ENCODE results near the gene SHC1. TPM values are rescaled to one million over a fixed set of nuclear protein-coding genes. Genes with fewer than 3 reads are reported as not detected.

Gene SHC1
- total and polyA plus RNA-seq, 2 donors (not counting 1 experiment from before 2014, with no cell fraction given), result 50.1 to 61.4 TPM

DNA sequence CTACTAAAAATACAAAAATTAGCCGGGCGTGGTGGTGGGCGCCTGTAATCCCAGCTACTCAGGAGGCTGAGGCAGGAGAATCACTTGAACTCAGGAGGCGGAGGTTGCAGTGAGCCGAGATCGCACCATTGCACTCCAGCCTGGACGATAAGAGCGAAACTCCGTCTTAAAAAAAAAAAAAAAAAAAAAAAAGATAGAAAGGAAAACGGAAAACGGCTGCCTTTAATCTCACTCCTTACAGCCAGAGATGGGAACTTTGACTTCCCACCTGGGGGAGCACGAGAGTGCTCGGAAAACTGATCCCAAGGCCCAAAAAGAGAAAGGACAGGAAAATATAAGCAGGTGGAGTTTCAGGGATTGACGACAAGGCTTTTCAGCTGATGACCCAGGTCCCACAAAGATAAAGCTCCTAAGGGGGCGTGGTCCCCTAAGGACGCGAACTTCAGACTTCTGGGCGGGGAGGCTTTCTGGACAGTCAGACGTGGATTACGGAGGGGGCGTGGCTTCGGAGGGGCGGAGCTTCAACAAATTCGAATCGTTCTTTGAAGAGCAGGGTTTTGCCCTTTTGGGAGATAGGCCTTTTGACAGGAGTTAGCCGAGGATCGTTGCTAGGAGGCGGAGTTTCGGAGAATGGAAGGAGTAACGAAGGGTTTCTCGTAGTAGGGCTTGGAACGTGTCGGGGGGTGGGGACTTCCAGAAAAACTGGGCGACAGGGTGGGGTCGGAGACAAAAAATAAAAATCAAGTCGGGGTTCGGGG, 3.0 kb upstream of the SHC1 start:
- H3K4me1 ChIP-seq (ENCODE audit: control insufficient read depth in 2 of 2, insufficient read depth in 2 of 2, low read length in 2 of 2), result peaks cover 22 to 44% of the 10 kb centered on the region in 2 donors
- H3K4me1 Mint-ChIP-seq, result peaks cover 30% of the 10 kb centered on the region
- H3K27ac ChIP-seq (ENCODE audit: low read length in 2 of 2), result peak overlapping the region; percentile 90 to 94
- peak overlapping the region; percentile 86 for H3K9ac ChIP-seq (ENCODE audit: low read length)
- TF ChIP-seq, protein P1, sequence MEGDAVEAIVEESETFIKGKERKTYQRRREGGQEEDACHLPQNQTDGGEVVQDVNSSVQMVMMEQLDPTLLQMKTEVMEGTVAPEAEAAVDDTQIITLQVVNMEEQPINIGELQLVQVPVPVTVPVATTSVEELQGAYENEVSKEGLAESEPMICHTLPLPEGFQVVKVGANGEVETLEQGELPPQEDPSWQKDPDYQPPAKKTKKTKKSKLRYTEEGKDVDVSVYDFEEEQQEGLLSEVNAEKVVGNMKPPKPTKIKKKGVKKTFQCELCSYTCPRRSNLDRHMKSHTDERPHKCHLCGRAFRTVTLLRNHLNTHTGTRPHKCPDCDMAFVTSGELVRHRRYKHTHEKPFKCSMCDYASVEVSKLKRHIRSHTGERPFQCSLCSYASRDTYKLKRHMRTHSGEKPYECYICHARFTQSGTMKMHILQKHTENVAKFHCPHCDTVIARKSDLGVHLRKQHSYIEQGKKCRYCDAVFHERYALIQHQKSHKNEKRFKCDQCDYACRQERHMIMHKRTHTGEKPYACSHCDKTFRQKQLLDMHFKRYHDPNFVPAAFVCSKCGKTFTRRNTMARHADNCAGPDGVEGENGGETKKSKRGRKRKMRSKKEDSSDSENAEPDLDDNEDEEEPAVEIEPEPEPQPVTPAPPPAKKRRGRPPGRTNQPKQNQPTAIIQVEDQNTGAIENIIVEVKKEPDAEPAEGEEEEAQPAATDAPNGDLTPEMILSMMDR (IDR thresholded peaks at IDR 0.05), result no peak
- no peak for TF ChIP-seq EZH2 (IDR thresholded peaks at IDR 0.05; ENCODE audit: borderline replicate concordance, insufficient read depth, low read depth, low read length, poor library complexity, severe bottlenecking)
- peaks cover 67% of the 10 kb centered on the region for H3K79me2 ChIP-seq (ENCODE audit: control insufficient read depth, insufficient read depth, low read length)
- intact Hi-C loops (cut with micrococcal nuclease), result loop anchor here (1.0 to 5.0 kb wide), 5 partner anchors 12 to 199 kb away; partner anchors contain the start of genes KRTCAP2, PYGO2 and TRIM46
- H3K4me3 Mint-ChIP-seq, result no peak overlapping the region
- H4K20me1 ChIP-seq (ENCODE audit: control insufficient read depth, insufficient read depth, low read length, poor library complexity, severe bottlenecking), result peaks cover 39% of the 10 kb centered on the region
- H3K27me3 ChIP-seq (replicated peaks in 1 of 4; ENCODE audit: control extremely low read depth in 1 of 4, control insufficient read depth in 3 of 4, insufficient read depth in 4 of 4, low read length in 3 of 4), result no peaks in the 10 kb centered on the region
- 1% methylated on average over 25 of the region's 37 CpGs for WGBS (ENCODE audit: insufficient coverage)
- H3K27me3 Mint-ChIP-seq, result no peaks in the 10 kb centered on the region
- peak; percentile 18 for ATAC-seq (ENCODE audit: low read depth)
- H3K9me3 ChIP-seq (ENCODE audit: control extremely low read depth in 1 of 3, control insufficient read depth in 2 of 3, insufficient read depth in 1 of 3, low read length in 2 of 3), result no peaks in the 10 kb centered on the region
- peaks cover 0 to 18% of the 10 kb centered on the region in 2 experiments for H3K36me3 ChIP-seq (replicated peaks in 1 of 2; ENCODE audit: control extremely low read depth in 1 of 2, control insufficient read depth in 1 of 2, extremely low read depth in 1 of 2, insufficient read depth in 2 of 2, low read length in 1 of 2)
- ChIA-PET CTCF (interaction anchor here (0.6 to 8.7 kb wide), 21 partner anchors 10 to 638 kb away, joined by 3 to 110 read pairs (median 4); partner anchors contain the start of genes FLAD1, KRTCAP2, PBXIP1 and PMVK), POLR2A (interaction anchor here (0.7 to 3.8 kb wide), 14 partner anchors 10 to 868 kb away, joined by 3 to 32 read pairs (median 8); partner anchors contain the start of genes FLAD1, PBXIP1, PMVK and PYGO2)
- peak overlapping the region; percentile 68 for H2AFZ ChIP-seq (ENCODE audit: insufficient read depth, low read depth, low read length, poor library complexity, severe bottlenecking)
- no peaks in the 10 kb centered on the region for H3K9me3 Mint-ChIP-seq (ENCODE audit: insufficient read depth)
- H3K4me3 ChIP-seq (ENCODE audit: control extremely low read depth in 1 of 5, extremely low read depth in 1 of 5, insufficient read depth in 1 of 5, low read depth in 2 of 5, low read length in 4 of 5), result peak overlapping the region; percentile 71 to 99 (median 90)
- H3K4me2 ChIP-seq (replicated peaks; ENCODE audit: low read depth, low read length, poor library complexity, severe bottlenecking), result peak overlapping the region; percentile 86
- H3K27ac Mint-ChIP-seq, result no peak overlapping the region
- DNase-seq, result peak; percentile 94

Measured in B cell (primary cell).